HepG2 (cell line): Measurements from ENCODE around the gene HERC5. TPM values are rescaled to one million over a fixed set of nuclear protein-coding genes. Genes with fewer than 3 reads are reported as not detected.

Experiments
- AKAP8 ChIP-seq: sonication (generic); formaldehyde crosslinking; IDR thresholded peaks from 2 replicates; pipeline ENCODE4 v1.5.1; 2020; ENCODE audit warnings: mild to moderate bottlenecking, missing genetic modification reagents
- ARNTL ChIP-seq: sonication (generic); formaldehyde crosslinking; IDR thresholded peaks from 2 replicates; pipeline ENCODE4 v1.4.0; 2020; ENCODE audit warnings: mild to moderate bottlenecking, missing genetic modification reagents
- ATF1 ChIP-seq: IDR thresholded peaks from 2 replicates; pipeline ENCODE4 v1.6.1; 2016; ENCODE audit warnings: mild to moderate bottlenecking, control low read depth
- CSRNP2 ChIP-seq: sonication (generic); formaldehyde crosslinking; conservative IDR thresholded peaks from 2 replicates; pipeline ENCODE4 v1.8.0; 2022; ENCODE audit warnings: low read depth, missing genetic modification reagents
- GFI1 ChIP-seq: sonication (generic); formaldehyde crosslinking; IDR thresholded peaks from 2 replicates; pipeline ENCODE4 v1.5.0; 2020; ENCODE audit warnings: missing genetic modification reagents, mild to moderate bottlenecking, borderline replicate concordance
- HDAC2 ChIP-seq: sonication (generic); formaldehyde crosslinking; IDR thresholded peaks from 2 replicates; pipeline ENCODE4 v1.4.0; 2020; ENCODE audit warnings: missing genetic modification reagents
- HMGA1 ChIP-seq: sonication (generic); formaldehyde crosslinking; conservative IDR thresholded peaks from 2 replicates; pipeline ENCODE4 v1.4.0; 2020; ENCODE audit warnings: missing genetic modification reagents
- HOXA3 ChIP-seq: sonication (generic); formaldehyde crosslinking; IDR thresholded peaks from 2 replicates; pipeline ENCODE4 v1.5.0; 2020; ENCODE audit warnings: missing genetic modification reagents
- MYC ChIP-seq: sonication (generic); formaldehyde crosslinking; IDR thresholded peaks from 2 replicates; pipeline ENCODE4 v1.9.0; 2021; ENCODE audit warnings: missing genetic modification reagents, borderline replicate concordance
- NCOA1 ChIP-seq: sonication (generic); formaldehyde crosslinking; IDR thresholded peaks from 2 replicates; pipeline ENCODE4 v1.9.0; 2021; ENCODE audit warnings: missing genetic modification reagents
- RFX3 ChIP-seq: IDR thresholded peaks from 2 replicates; pipeline ENCODE4 v1.6.1; 2016; ENCODE audit warnings: missing biosample characterization, missing genetic modification reagents
- SRF ChIP-seq: IDR thresholded peaks from 2 replicates; pipeline ENCODE4 v1.6.1; 2011; ENCODE audit warnings: mild to moderate bottlenecking, low read depth, low read length, moderate library complexity
- TBX2 ChIP-seq: sonication (generic); formaldehyde crosslinking; IDR thresholded peaks from 2 replicates; pipeline ENCODE4 v1.5.0; 2020; ENCODE audit warnings: missing genetic modification reagents, mild to moderate bottlenecking, borderline replicate concordance
- ZBTB25 ChIP-seq: IDR thresholded peaks from 2 replicates; pipeline ENCODE4 v1.6.1; 2018; ENCODE audit warnings: missing genetic modification reagents
- ZFP90 ChIP-seq: sonication (generic); formaldehyde crosslinking; IDR thresholded peaks from 2 replicates; pipeline ENCODE4 v1.8.0; 2022; ENCODE audit warnings: missing genetic modification reagents, mild to moderate bottlenecking, inconsistent platforms, borderline replicate concordance
- ZNF12 ChIP-seq: sonication (generic); formaldehyde crosslinking; IDR thresholded peaks from 2 replicates; pipeline ENCODE4 v1.5.0; 2020; ENCODE audit warnings: missing genetic modification reagents
- ZNF207 ChIP-seq: fragments of 450-650 bp; IDR thresholded peaks from 2 replicates; pipeline ENCODE4 v1.6.1; 2016; ENCODE audit warnings: antibody characterized with exemption, borderline replicate concordance
- polyA plus RNA-seq, 8 experiments: library from polyadenylated mRNA; depleted of rRNA in 3 of 8; stranded (reverse) in 7 of 8; unstranded in 1 of 8; fragments of >200 nt; fragmentation: Illumina TruSeq in 4 of 8; extraction: Trizol in 4 of 8; gene quantifications; 2 replicates each; pipeline versions ENCODE4 v1.2.1 to v1.2.3, GENCODE V29; 2011 to 2016; ENCODE audit warnings: low read depth in 4 of 8, missing spikeins in 1 of 8, mixed read lengths in 1 of 8; ENCODE audit not compliant: insufficient read depth in 1 of 8
- total RNA-seq, 5 experiments: library from RNA; depleted of rRNA; stranded (reverse); fragments of >200 nt; fragmentation: Illumina TruSeq; extraction: Trizol; gene quantifications; 2 replicates each; pipeline ENCODE4 v1.2.3, GENCODE V29; 2016; ENCODE audit warnings: low read depth in 1 of 5
- TF ChIP-seq, protein P1 (sequence below): sonication (generic); formaldehyde crosslinking; IDR thresholded peaks from 2 replicates; pipeline ENCODE4 v1.4.0; 2020; ENCODE audit warnings: missing genetic modification reagents
- TF ChIP-seq, protein P2 (sequence below): sonication (generic); formaldehyde crosslinking; IDR thresholded peaks from 2 replicates; pipeline ENCODE4 v1.4.0; 2020; ENCODE audit warnings: missing genetic modification reagents, borderline replicate concordance
- TF ChIP-seq, protein P3 (sequence below): sonication (generic); formaldehyde crosslinking; IDR thresholded peaks from 2 replicates; pipeline ENCODE4 v1.5.0; 2020; ENCODE audit warnings: missing genetic modification reagents, mild to moderate bottlenecking, borderline replicate concordance

HERC5 gene
- total and polyA plus RNA-seq, 2 of the 13 experiments (the other 11 are each of a cell fraction or from before 2014, with no cell fraction given): 0.13 to 0.33 TPM

DNA sequence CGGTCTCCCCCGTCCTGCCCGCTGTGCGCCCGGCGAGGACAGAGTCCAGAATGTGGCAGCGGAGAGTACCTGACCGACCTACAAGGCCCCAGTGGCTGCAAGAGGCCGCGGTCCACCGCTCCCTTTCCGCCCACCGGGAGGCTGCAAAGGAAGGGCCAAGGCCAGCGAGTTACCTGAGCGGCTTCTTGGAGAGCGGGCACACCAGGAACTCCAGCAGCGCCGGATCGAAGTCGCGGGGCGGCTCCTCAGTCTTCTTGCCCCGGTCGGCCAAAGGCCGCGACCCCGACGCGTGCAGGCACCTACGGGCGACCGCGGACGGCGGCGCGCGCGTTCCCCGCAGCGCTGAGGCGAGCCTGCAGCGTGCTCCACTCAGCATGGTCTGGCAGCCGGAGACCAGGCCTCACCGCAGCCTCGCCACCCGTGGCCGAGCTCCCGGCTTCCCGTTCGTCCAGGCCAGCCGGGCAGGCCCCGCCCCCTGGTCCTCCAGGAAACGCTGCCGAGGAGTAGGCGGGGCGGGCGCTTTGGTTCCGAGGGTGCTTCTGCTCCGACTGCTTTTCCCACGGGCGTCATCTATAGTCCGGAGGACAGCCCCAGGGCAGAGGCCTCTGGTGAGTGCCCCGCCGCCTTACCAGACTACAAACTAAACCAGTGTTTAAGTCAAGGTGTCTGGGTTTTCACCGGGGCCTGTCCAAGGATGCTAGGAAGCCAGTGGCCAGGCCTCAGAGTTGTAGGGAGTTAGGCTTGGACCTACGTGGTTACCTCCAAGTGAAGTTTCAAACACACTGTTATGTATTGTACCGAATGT lies 66.6 kb downstream of the HERC5 start, which contains the start of gene PYURF (continued):
- TF ChIP-seq, protein P1, sequence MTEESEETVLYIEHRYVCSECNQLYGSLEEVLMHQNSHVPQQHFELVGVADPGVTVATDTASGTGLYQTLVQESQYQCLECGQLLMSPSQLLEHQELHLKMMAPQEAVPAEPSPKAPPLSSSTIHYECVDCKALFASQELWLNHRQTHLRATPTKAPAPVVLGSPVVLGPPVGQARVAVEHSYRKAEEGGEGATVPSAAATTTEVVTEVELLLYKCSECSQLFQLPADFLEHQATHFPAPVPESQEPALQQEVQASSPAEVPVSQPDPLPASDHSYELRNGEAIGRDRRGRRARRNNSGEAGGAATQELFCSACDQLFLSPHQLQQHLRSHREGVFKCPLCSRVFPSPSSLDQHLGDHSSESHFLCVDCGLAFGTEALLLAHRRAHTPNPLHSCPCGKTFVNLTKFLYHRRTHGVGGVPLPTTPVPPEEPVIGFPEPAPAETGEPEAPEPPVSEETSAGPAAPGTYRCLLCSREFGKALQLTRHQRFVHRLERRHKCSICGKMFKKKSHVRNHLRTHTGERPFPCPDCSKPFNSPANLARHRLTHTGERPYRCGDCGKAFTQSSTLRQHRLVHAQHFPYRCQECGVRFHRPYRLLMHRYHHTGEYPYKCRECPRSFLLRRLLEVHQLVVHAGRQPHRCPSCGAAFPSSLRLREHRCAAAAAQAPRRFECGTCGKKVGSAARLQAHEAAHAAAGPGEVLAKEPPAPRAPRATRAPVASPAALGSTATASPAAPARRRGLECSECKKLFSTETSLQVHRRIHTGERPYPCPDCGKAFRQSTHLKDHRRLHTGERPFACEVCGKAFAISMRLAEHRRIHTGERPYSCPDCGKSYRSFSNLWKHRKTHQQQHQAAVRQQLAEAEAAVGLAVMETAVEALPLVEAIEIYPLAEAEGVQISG (CRISPR knock-in tag): peak; percentile 97
- TF ChIP-seq ZNF207 (no peak), AKAP8 (CRISPR knock-in tag) (no peak), HDAC2 (CRISPR knock-in tag) (peak; percentile 76), SRF (no peak), MYC (peak; percentile 95), HOXA3 (CRISPR knock-in tag) (peak; percentile 86; the same call in 1 of the 2 replicates), ATF1 (CRISPR knock-in tag) (no peak), NCOA1 (peak; percentile 95), CSRNP2 (CRISPR knock-in tag) (0 out of 2 replicates have a peak, but pooled peaks have one; percentile 57), HMGA1 (CRISPR knock-in tag) (no peak), RFX3 (CRISPR knock-in tag) (no peak), ZFP90 (CRISPR knock-in tag) (peak; percentile 59; the same call in 1 of the 2 replicates), GFI1 (CRISPR knock-in tag) (peak; percentile 76; the same call in 1 of the 2 replicates), ZBTB25 (CRISPR knock-in tag) (peak; percentile 89; the same call in 1 of the 2 replicates), ARNTL (CRISPR knock-in tag) (peak; percentile 57), TBX2 (CRISPR knock-in tag) (peak; percentile 94), ZNF12 (CRISPR knock-in tag) (peak; percentile 66)
- TF ChIP-seq, protein P2, sequence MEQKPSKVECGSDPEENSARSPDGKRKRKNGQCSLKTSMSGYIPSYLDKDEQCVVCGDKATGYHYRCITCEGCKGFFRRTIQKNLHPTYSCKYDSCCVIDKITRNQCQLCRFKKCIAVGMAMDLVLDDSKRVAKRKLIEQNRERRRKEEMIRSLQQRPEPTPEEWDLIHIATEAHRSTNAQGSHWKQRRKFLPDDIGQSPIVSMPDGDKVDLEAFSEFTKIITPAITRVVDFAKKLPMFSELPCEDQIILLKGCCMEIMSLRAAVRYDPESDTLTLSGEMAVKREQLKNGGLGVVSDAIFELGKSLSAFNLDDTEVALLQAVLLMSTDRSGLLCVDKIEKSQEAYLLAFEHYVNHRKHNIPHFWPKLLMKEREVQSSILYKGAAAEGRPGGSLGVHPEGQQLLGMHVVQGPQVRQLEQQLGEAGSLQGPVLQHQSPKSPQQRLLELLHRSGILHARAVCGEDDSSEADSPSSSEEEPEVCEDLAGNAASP (CRISPR knock-in tag): peak; percentile 75
- TF ChIP-seq, protein P3, sequence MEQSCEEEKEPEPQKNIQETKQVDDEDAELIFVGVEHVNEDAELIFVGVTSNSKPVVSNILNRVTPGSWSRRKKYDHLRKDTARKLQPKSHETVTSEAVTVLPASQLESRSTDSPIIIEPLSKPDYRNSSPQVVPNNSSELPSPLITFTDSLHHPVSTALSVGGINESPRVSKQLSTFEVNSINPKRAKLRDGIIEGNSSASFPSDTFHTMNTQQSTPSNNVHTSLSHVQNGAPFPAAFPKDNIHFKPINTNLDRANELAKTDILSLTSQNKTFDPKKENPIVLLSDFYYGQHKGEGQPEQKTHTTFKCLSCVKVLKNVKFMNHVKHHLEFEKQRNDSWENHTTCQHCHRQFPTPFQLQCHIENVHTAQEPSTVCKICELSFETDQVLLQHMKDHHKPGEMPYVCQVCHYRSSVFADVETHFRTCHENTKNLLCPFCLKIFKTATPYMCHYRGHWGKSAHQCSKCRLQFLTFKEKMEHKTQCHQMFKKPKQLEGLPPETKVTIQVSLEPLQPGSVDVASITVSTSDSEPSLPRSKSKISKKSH: peak; percentile 75; the same call in 1 of the 2 replicates
